Hepatocyte (in vitro differentiated cells): Measurements from ENCODE around the gene ABI3BP. TPM values are rescaled to one million over a fixed set of nuclear protein-coding genes. Genes with fewer than 3 reads are reported as not detected.

Source experiments
- DNase-seq: peaks from one replicate; pipeline ENCODE4 v3.0.0-alpha.2; 2016; ENCODE audit warnings: low spot score
- H2AFZ ChIP-seq: fragments of 200-600 bp; sonication (generic); 2 replicates; pipeline ENCODE4 v1.6.0; 2016; ENCODE audit warnings: antibody characterized with exemption, mild to moderate bottlenecking
- H3K27ac ChIP-seq: fragments of 200-600 bp; sonication (generic); 2 replicates; pipeline ENCODE4 v1.5.1; 2016; ENCODE audit warnings: mild to moderate bottlenecking
- H3K27me3 ChIP-seq: fragments of 200-600 bp; sonication (generic); 2 replicates; pipeline ENCODE4 v1.6.1; 2016
- H3K36me3 ChIP-seq: fragments of 200-600 bp; sonication (generic); replicated peaks from 2 replicates; pipeline ENCODE4 v1.5.1; 2016; ENCODE audit warnings: low read depth; ENCODE audit not compliant: insufficient read depth
- H3K4me1 ChIP-seq: fragments of 200-600 bp; sonication (generic); 2 replicates; pipeline ENCODE4 v1.5.1; 2016; ENCODE audit warnings: mild to moderate bottlenecking, moderate library complexity; ENCODE audit not compliant: insufficient read depth
- H3K4me2 ChIP-seq: fragments of 200-600 bp; sonication (generic); 2 replicates; pipeline ENCODE4 v1.6.0; 2016
- H3K4me3 ChIP-seq: fragments of 200-600 bp; sonication (generic); 2 replicates; pipeline ENCODE4 v1.5.1; 2016; ENCODE audit warnings: mild to moderate bottlenecking
- H3K79me2 ChIP-seq: fragments of 200-600 bp; sonication (generic); 2 replicates; pipeline ENCODE4 v1.6.0; 2017; ENCODE audit warnings: mild to moderate bottlenecking
- H3K9me2 ChIP-seq: fragments of 200-600 bp; sonication (generic); replicated peaks from 2 replicates; pipeline ENCODE4 v1.6.0; 2017; ENCODE audit warnings: mild to moderate bottlenecking; ENCODE audit not compliant: insufficient read depth
- H3K9me3 ChIP-seq: fragments of 200-600 bp; sonication (generic); 2 replicates; pipeline ENCODE4 v1.5.1; 2016; ENCODE audit warnings: low read depth, mild to moderate bottlenecking
- H4K20me1 ChIP-seq: fragments of 200-600 bp; sonication (generic); 2 replicates; pipeline ENCODE4 v1.6.0; 2016; ENCODE audit warnings: mild to moderate bottlenecking; ENCODE audit not compliant: insufficient read depth, poor library complexity, severe bottlenecking
- EZH2 ChIP-seq: fragments of 200-600 bp; sonication (generic); IDR thresholded peaks from 2 replicates; pipeline ENCODE4 v1.6.1; 2016; ENCODE audit warnings: antibody characterized with exemption, mild to moderate bottlenecking, borderline replicate concordance
- EZH2phosphoT487 ChIP-seq: fragments of 200-600 bp; sonication (generic); IDR thresholded peaks from one replicate; pipeline ENCODE4 v1.6.1; 2018; ENCODE audit warnings: antibody characterized with exemption, mild to moderate bottlenecking, low read depth, moderate library complexity; ENCODE audit not compliant: unreplicated experiment, severe bottlenecking
- WGBS: methylation state at CpG from one replicate; pipeline ENCODE4 v1.1.6; 2016; ENCODE audit warnings: low lambda C conversion rate; ENCODE audit errors: missing lambda C conversion rate; 5-methylcytosine and 5-hydroxymethylcytosine counted together
- polyA plus RNA-seq: library from polyadenylated mRNA; unstranded; fragments of >200 nt; fragmentation: Nextera tagmentation; extraction: Ambion mirVana; gene quantifications from 2 replicates; pipeline ENCODE4 v1.2.1, GENCODE V29; 2016
- total RNA-seq: library from RNA; depleted of rRNA; stranded (reverse); fragments of >200 nt; gene quantifications from 2 replicates; pipeline ENCODE4 v1.2.3, GENCODE V29; 2014
- TF ChIP-seq, protein P1 (sequence below): fragments of 200-600 bp; sonication (generic); IDR thresholded peaks from 2 replicates; pipeline ENCODE4 v1.5.1; 2016; ENCODE audit warnings: antibody characterized with exemption, mild to moderate bottlenecking; ENCODE audit not compliant: poor library complexity

ABI3BP gene
- total and polyA plus RNA-seq, 2 experiments from 2014 or later, result 10.4 to 18.6 TPM

DNA sequence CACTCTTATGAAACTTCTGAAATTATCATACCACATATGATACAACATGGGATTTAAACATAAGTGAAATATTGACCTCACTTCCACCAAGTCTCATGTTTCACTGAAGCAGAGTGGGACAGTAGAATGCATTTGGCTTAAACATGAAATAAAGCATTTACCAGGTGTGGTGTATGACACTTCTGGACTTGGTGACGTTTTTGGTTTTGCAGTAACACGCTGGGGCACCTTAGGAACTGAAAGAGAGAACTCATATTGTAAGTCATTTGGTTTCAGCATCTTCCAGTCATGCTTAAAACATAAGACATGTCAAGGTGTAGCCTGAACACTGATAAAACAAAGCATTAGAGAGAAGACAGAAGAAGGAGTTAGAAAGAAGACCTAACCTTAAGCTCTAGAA is 188.6 kb downstream of the ABI3BP start:
- H2AFZ ChIP-seq, result no peak overlapping the region
- no peaks in the 10 kb centered on the region for H3K79me2 ChIP-seq
- H4K20me1 ChIP-seq, result no peaks in the 10 kb centered on the region
- H3K4me2 ChIP-seq, result no peak overlapping the region
- no peaks in the 10 kb centered on the region for H3K27me3 ChIP-seq
- no peak overlapping the region for H3K27ac ChIP-seq
- no peak for DNase-seq
- no peaks in the 10 kb centered on the region for H3K9me2 ChIP-seq
- no peaks in the 10 kb centered on the region for H3K4me1 ChIP-seq
- WGBS, result 59% methylated on average over 2 of the region's 2 CpGs
- TF ChIP-seq EZH2phosphoT487 (no peak), EZH2 (no peak)
- TF ChIP-seq, protein P1, sequence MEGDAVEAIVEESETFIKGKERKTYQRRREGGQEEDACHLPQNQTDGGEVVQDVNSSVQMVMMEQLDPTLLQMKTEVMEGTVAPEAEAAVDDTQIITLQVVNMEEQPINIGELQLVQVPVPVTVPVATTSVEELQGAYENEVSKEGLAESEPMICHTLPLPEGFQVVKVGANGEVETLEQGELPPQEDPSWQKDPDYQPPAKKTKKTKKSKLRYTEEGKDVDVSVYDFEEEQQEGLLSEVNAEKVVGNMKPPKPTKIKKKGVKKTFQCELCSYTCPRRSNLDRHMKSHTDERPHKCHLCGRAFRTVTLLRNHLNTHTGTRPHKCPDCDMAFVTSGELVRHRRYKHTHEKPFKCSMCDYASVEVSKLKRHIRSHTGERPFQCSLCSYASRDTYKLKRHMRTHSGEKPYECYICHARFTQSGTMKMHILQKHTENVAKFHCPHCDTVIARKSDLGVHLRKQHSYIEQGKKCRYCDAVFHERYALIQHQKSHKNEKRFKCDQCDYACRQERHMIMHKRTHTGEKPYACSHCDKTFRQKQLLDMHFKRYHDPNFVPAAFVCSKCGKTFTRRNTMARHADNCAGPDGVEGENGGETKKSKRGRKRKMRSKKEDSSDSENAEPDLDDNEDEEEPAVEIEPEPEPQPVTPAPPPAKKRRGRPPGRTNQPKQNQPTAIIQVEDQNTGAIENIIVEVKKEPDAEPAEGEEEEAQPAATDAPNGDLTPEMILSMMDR, result no peak
- no peak overlapping the region for H3K4me3 ChIP-seq
- no peaks in the 10 kb centered on the region for H3K36me3 ChIP-seq
- no peaks in the 10 kb centered on the region for H3K9me3 ChIP-seq

DNA sequence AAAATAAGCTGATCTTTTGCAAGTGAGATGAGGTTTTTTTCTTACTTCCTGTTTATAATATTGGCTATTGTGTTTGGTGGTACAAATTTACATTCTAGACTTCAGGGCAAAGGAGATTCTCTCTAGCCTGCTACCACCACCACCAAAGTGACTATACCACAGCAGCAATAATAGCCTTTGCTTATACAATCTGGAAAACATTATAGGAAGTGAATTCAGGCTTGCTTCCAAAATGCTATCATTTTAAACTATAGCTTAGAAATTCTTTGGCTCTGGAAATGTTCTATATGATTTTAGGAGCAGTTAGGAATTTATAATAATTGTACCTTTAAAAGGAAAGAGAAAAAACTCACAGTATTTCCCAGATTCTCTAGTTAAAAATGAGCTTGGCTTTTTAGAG is 189.5 kb downstream of the ABI3BP start:
- H3K4me3 ChIP-seq, result no peak overlapping the region
- H3K79me2 ChIP-seq, result no peaks in the 10 kb centered on the region
- H4K20me1 ChIP-seq, result no peaks in the 10 kb centered on the region
- H3K9me2 ChIP-seq, result no peaks in the 10 kb centered on the region
- no peak overlapping the region for H3K4me2 ChIP-seq
- TF ChIP-seq EZH2 (no peak), EZH2phosphoT487 (no peak)
- TF ChIP-seq, protein P1, result no peak
- no peak overlapping the region for H3K27ac ChIP-seq
- no peaks in the 10 kb centered on the region for H3K9me3 ChIP-seq
- H3K36me3 ChIP-seq, result no peaks in the 10 kb centered on the region
- H2AFZ ChIP-seq, result no peak overlapping the region
- H3K27me3 ChIP-seq, result no peaks in the 10 kb centered on the region
- H3K4me1 ChIP-seq, result no peaks in the 10 kb centered on the region
- DNase-seq, result no peak

DNA sequence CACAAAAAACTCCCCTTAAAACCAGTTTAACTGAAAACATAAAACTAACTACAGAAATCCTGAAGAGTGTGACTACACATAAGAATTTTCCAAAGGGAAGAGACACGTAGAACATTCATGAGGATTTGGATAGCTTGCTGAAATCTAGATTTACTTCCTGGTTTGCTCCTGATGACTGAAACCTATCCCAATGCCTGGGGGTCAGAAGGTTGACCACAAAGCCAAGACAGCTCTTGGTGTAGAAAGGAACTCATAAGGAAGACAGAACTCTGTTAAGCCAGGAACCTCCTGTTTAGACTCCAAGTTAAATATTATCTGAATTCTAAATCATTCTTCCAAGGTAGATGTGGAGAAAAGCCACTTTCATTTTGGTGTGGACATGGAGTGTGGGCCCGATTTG is 191.1 kb downstream of the ABI3BP start:
- H4K20me1 ChIP-seq, result no peaks in the 10 kb centered on the region
- H3K4me2 ChIP-seq, result no peak overlapping the region
- no peaks in the 10 kb centered on the region for H3K9me3 ChIP-seq
- H3K36me3 ChIP-seq, result no peaks in the 10 kb centered on the region
- no peak overlapping the region for H2AFZ ChIP-seq
- TF ChIP-seq, protein P1, result no peak
- TF ChIP-seq EZH2, result no peak
- no peak for TF ChIP-seq EZH2phosphoT487
- DNase-seq, result no peak
- 89% methylated on average over 2 of the region's 2 CpGs for WGBS
- no peaks in the 10 kb centered on the region for H3K79me2 ChIP-seq
- H3K27me3 ChIP-seq, result no peaks in the 10 kb centered on the region
- H3K4me1 ChIP-seq, result no peaks in the 10 kb centered on the region
- H3K4me3 ChIP-seq, result no peak overlapping the region
- no peaks in the 10 kb centered on the region for H3K9me2 ChIP-seq
- H3K27ac ChIP-seq, result no peak overlapping the region

DNA sequence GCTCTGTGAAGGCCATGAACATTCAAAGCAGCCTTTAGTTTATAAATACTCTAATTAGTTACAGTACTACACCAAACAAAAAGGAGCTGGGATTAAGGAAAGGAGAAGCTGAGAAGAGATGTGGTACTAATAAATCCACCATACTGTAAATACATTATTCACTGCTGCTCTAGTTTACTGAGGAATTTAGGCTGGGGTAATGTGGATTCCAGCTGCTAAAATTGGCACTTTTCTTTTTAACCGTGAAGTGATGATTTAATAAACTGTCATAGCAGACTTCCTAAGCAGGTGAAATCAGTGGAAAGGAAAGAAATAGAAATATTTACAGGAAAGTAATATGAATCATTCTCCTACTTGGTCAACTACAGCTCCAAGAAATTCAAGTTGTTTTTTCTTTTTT is 195.2 kb downstream of the ABI3BP start:
- no peaks in the 10 kb centered on the region for H3K79me2 ChIP-seq
- no peaks in the 10 kb centered on the region for H3K4me1 ChIP-seq
- 48% methylated on average over 1 of the region's 1 CpG for WGBS
- H3K4me2 ChIP-seq, result peak overlapping the region; percentile 9
- H3K27me3 ChIP-seq, result no peaks in the 10 kb centered on the region
- no peaks in the 10 kb centered on the region for H3K9me2 ChIP-seq
- H3K9me3 ChIP-seq, result no peaks in the 10 kb centered on the region
- H4K20me1 ChIP-seq, result no peaks in the 10 kb centered on the region
- TF ChIP-seq, protein P1, result no peak
- TF ChIP-seq EZH2 (no peak), EZH2phosphoT487 (no peak)
- H3K27ac ChIP-seq, result no peak overlapping the region
- H2AFZ ChIP-seq, result no peak overlapping the region
- no peak for DNase-seq
- H3K4me3 ChIP-seq, result no peak overlapping the region
- no peaks in the 10 kb centered on the region for H3K36me3 ChIP-seq
